ENCODE data around the gene SCAMP1.

Gene SCAMP1

GRCh38 chr5:78476795-78477194 is 116.4 kb downstream of the SCAMP1 start:
- Histone ChIP-seq H3K9ac (ENCODE audit: low read length) (no peak overlapping the region), H3K9me3 (ENCODE audit: control insufficient read depth, low read length) (no peaks in the 10 kb centered on the region), H3K27me3 (replicated peaks; ENCODE audit: control insufficient read depth, insufficient read depth, low read length) (no peaks in the 10 kb centered on the region), H3K36me3 (ENCODE audit: control insufficient read depth, insufficient read depth, low read length, severe bottlenecking) (no peaks in the 10 kb centered on the region), H3K4me1 (ENCODE audit: control insufficient read depth, insufficient read depth, low read length) (no peaks in the 10 kb centered on the region), H3K4me3 (ENCODE audit: low read length) (no peak overlapping the region)
- no peak for DNase-seq (ENCODE audit: low read depth)

DNA sequence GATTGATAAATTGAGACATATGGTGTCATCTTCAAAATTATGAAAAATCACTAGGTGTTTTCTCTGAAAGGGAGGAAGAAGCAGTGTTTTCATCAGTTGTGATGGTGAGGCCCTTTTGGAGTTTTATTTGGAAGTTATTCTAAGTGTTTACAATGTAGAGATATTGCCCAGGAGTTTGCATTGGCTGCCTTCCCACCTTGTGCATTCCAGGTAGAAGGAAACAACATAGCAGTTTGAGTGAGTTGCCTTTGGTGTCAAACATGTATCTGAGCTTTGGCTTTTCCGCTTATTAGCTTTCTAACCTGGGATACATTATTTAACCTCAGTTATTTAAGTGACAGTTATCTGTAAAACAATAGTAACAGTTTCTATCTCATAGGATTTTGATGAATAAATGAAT is 122.5 kb downstream of the SCAMP1 start:
- H3K36me3 ChIP-seq (ENCODE audit: control insufficient read depth, insufficient read depth, low read length, severe bottlenecking), result peaks cover 14% of the 10 kb centered on the region

GRCh38 chr5:78483809-78484521 is 123.5 kb downstream of the SCAMP1 start:
- Histone ChIP-seq H3K9me3 (ENCODE audit: control insufficient read depth, low read length) (no peaks in the 10 kb centered on the region), H3K9ac (ENCODE audit: low read length) (no peak overlapping the region), H3K36me3 (ENCODE audit: control insufficient read depth, insufficient read depth, low read length, severe bottlenecking) (peaks cover 24% of the 10 kb centered on the region), H3K27me3 (replicated peaks; ENCODE audit: control insufficient read depth, insufficient read depth, low read length) (no peaks in the 10 kb centered on the region), H3K4me3 (ENCODE audit: low read length) (no peak overlapping the region), H3K4me1 (ENCODE audit: control insufficient read depth, insufficient read depth, low read length) (peaks cover 22% of the 10 kb centered on the region)
- peak; percentile 29 for DNase-seq (ENCODE audit: low read depth)

More for the DNA sequence above, 122.5 kb downstream of the SCAMP1 start:
- Histone ChIP-seq H3K27me3 (replicated peaks; ENCODE audit: control insufficient read depth, insufficient read depth, low read length) (no peaks in the 10 kb centered on the region), H3K4me3 (ENCODE audit: low read length) (no peak overlapping the region), H3K4me1 (ENCODE audit: control insufficient read depth, insufficient read depth, low read length) (peaks cover 13% of the 10 kb centered on the region), H3K9me3 (ENCODE audit: control insufficient read depth, low read length) (no peaks in the 10 kb centered on the region), H3K9ac (ENCODE audit: low read length) (no peak overlapping the region)
- no peak for DNase-seq (ENCODE audit: low read depth)

- H3K27me3 ChIP-seq (replicated peaks; ENCODE audit: control insufficient read depth, insufficient read depth, low read length), result no peaks in the 10 kb centered on the region
- no peak overlapping the region for H3K9ac ChIP-seq (ENCODE audit: low read length)
- no peaks in the 10 kb centered on the region for H3K9me3 ChIP-seq (ENCODE audit: control insufficient read depth, low read length)
- peaks cover 22% of the 10 kb centered on the region for H3K4me1 ChIP-seq (ENCODE audit: control insufficient read depth, insufficient read depth, low read length)
- H3K36me3 ChIP-seq (ENCODE audit: control insufficient read depth, insufficient read depth, low read length, severe bottlenecking), result peaks cover 32% of the 10 kb centered on the region
- DNase-seq (ENCODE audit: low read depth), result no peak
- no peak overlapping the region for H3K4me3 ChIP-seq (ENCODE audit: low read length)
Measured at GRCh38 chr5:78486218-78486617, 125.8 kb downstream of the SCAMP1 start.

DNA sequence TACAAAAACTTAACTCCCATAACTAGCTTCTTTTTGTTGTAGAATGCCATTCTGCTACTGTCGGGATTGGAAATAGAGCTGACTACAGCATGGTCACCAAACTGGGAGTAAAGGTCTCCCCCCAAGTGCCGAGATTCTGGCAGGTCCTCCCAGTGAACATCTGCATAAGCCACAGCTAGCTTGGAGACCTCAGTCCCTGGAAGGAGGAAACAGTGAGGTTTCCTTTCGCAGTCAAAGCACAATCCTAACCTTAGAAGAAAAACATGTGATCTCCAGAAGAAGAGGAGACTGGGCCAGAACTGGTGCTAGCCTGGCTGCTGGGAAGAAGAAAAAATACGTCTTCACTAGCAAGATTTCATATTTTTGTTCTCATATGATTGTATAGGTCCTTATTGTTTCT is 127.4 kb downstream of the SCAMP1 start:
- H3K4me3 ChIP-seq (ENCODE audit: low read length), result no peak overlapping the region
- H3K4me1 ChIP-seq (ENCODE audit: control insufficient read depth, insufficient read depth, low read length), result peaks cover 22% of the 10 kb centered on the region
- no peak overlapping the region for H3K9ac ChIP-seq (ENCODE audit: low read length)
- H3K9me3 ChIP-seq (ENCODE audit: control insufficient read depth, low read length), result no peaks in the 10 kb centered on the region
- H3K27me3 ChIP-seq (replicated peaks; ENCODE audit: control insufficient read depth, insufficient read depth, low read length), result no peaks in the 10 kb centered on the region
- H3K36me3 ChIP-seq (ENCODE audit: control insufficient read depth, insufficient read depth, low read length, severe bottlenecking), result peaks cover 32% of the 10 kb centered on the region
- DNase-seq (ENCODE audit: low read depth), result no peak

DNA sequence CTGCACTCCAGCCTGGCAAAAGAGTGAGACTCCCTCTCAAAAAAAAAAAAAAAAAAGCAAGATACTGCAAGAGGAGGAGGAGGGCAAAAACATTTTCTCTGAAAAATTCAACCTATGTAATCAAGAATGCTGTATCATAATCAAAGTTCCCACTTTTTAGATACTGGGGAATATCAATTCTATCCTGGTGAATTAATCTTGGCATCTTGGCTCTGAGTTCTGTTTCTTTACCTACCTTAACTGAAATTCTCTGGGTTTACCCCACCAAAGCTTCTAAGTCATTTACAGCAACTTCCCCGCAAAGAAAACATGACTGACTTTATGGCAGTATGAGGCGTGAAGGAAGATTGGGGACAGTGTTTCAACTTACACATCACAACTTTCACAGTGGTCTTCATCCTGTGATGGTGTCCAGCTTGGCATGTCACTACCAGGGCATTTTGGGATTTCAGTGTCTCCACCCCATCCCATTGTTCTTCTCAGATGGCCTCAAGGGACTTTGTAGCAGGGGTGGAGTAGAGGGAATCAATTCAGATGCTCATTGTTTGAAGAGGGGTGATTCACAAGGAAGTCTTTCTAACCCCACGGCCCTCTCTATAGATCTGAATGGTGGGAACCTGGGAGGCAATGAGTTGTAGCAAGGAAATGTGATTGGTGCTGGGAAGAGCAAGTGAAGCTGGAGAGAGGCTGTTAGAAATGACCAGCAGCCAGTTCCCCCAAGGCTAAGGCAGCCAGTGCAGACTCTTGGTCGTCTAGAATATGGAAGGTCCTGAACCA is 130.5 kb downstream of the SCAMP1 start:
- H3K4me3 ChIP-seq (ENCODE audit: low read length), result no peak overlapping the region
- peak; percentile 68 for DNase-seq (ENCODE audit: low read depth)
- peaks cover 13% of the 10 kb centered on the region for H3K4me1 ChIP-seq (ENCODE audit: control insufficient read depth, insufficient read depth, low read length)
- no peaks in the 10 kb centered on the region for H3K27me3 ChIP-seq (replicated peaks; ENCODE audit: control insufficient read depth, insufficient read depth, low read length)
- no peaks in the 10 kb centered on the region for H3K9me3 ChIP-seq (ENCODE audit: control insufficient read depth, low read length)
- H3K36me3 ChIP-seq (ENCODE audit: control insufficient read depth, insufficient read depth, low read length, severe bottlenecking), result peaks cover 41% of the 10 kb centered on the region
- no peak overlapping the region for H3K9ac ChIP-seq (ENCODE audit: low read length)

GRCh38 chr5:78492224-78492623 is 131.8 kb downstream of the SCAMP1 start:
- H3K36me3 ChIP-seq (ENCODE audit: control insufficient read depth, insufficient read depth, low read length, severe bottlenecking), result peaks cover 34% of the 10 kb centered on the region

DNA sequence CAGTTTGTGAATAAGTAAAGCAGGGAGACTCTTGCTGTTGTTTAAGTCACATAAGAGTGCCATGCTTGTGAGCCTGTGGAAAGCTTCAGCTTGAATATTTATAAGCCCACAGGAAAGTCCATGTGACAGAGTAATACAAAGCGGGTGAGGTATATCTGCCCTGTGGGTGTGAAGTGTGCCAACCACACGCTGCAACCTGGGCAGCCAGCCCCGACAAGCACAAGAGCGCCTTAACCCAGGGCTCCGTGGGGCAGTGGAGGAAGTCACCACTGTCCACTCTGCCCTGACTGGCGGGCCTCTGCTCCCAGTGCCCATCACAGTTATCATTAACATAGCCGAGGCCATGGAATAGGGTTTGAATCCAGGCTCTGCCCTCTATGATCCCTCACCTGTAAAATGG is 132.2 kb downstream of the SCAMP1 start:
- peaks cover 30% of the 10 kb centered on the region for H3K36me3 ChIP-seq (ENCODE audit: control insufficient read depth, insufficient read depth, low read length, severe bottlenecking)
- no peaks in the 10 kb centered on the region for H3K27me3 ChIP-seq (replicated peaks; ENCODE audit: control insufficient read depth, insufficient read depth, low read length)
- no peak for DNase-seq (ENCODE audit: low read depth)
- H3K9ac ChIP-seq (ENCODE audit: low read length), result no peak overlapping the region
- no peaks in the 10 kb centered on the region for H3K9me3 ChIP-seq (ENCODE audit: control insufficient read depth, low read length)
- peaks cover 26% of the 10 kb centered on the region for H3K4me1 ChIP-seq (ENCODE audit: control insufficient read depth, insufficient read depth, low read length)
- no peak overlapping the region for H3K4me3 ChIP-seq (ENCODE audit: low read length)

More at GRCh38 chr5:78492224-78492623, 131.8 kb downstream of the SCAMP1 start:
- Histone ChIP-seq H3K9me3 (ENCODE audit: control insufficient read depth, low read length) (no peaks in the 10 kb centered on the region), H3K4me3 (ENCODE audit: low read length) (no peak overlapping the region), H3K9ac (ENCODE audit: low read length) (no peak overlapping the region), H3K27me3 (replicated peaks; ENCODE audit: control insufficient read depth, insufficient read depth, low read length) (no peaks in the 10 kb centered on the region), H3K4me1 (ENCODE audit: control insufficient read depth, insufficient read depth, low read length) (peaks cover 23% of the 10 kb centered on the region)
- no peak for DNase-seq (ENCODE audit: low read depth)

- Histone ChIP-seq H3K4me3 (ENCODE audit: low read length) (no peak overlapping the region), H3K4me1 (ENCODE audit: control insufficient read depth, insufficient read depth, low read length) (peaks cover 28% of the 10 kb centered on the region), H3K36me3 (ENCODE audit: control insufficient read depth, insufficient read depth, low read length, severe bottlenecking) (peaks cover 9% of the 10 kb centered on the region), H3K9ac (ENCODE audit: low read length) (no peak overlapping the region), H3K27me3 (replicated peaks; ENCODE audit: control insufficient read depth, insufficient read depth, low read length) (no peaks in the 10 kb centered on the region), H3K9me3 (ENCODE audit: control insufficient read depth, low read length) (no peaks in the 10 kb centered on the region)
- DNase-seq (ENCODE audit: low read depth), result no peak
Measured at GRCh38 chr5:78495800-78496199, 135.4 kb downstream of the SCAMP1 start.

DNA sequence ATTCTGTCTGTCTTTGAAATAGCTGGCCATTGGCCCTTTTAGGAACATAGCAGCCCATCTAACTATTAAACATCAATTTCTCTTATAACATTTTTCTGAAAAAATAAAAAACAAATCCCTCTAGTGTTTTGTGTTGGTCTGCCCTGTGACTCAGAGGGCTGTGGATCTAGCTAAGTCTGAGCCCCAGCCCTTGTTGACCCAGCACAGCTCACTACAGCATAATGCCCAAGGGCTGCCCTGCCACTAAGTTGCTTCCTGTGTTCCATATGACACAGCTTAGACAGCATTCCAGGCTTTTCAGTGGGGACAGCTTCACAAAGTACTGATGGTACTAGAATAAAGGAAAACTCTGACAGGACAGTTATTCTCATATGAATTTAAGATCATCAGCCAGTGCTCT is 136.0 kb downstream of the SCAMP1 start:
- peak; percentile 61 for DNase-seq (ENCODE audit: low read depth)
- H3K27me3 ChIP-seq (replicated peaks; ENCODE audit: control insufficient read depth, insufficient read depth, low read length), result no peaks in the 10 kb centered on the region
- peaks cover 9% of the 10 kb centered on the region for H3K36me3 ChIP-seq (ENCODE audit: control insufficient read depth, insufficient read depth, low read length, severe bottlenecking)
- peaks cover 34% of the 10 kb centered on the region for H3K4me1 ChIP-seq (ENCODE audit: control insufficient read depth, insufficient read depth, low read length)
- H3K9ac ChIP-seq (ENCODE audit: low read length), result no peak overlapping the region
- no peak overlapping the region for H3K4me3 ChIP-seq (ENCODE audit: low read length)
- H3K9me3 ChIP-seq (ENCODE audit: control insufficient read depth, low read length), result no peaks in the 10 kb centered on the region

DNA sequence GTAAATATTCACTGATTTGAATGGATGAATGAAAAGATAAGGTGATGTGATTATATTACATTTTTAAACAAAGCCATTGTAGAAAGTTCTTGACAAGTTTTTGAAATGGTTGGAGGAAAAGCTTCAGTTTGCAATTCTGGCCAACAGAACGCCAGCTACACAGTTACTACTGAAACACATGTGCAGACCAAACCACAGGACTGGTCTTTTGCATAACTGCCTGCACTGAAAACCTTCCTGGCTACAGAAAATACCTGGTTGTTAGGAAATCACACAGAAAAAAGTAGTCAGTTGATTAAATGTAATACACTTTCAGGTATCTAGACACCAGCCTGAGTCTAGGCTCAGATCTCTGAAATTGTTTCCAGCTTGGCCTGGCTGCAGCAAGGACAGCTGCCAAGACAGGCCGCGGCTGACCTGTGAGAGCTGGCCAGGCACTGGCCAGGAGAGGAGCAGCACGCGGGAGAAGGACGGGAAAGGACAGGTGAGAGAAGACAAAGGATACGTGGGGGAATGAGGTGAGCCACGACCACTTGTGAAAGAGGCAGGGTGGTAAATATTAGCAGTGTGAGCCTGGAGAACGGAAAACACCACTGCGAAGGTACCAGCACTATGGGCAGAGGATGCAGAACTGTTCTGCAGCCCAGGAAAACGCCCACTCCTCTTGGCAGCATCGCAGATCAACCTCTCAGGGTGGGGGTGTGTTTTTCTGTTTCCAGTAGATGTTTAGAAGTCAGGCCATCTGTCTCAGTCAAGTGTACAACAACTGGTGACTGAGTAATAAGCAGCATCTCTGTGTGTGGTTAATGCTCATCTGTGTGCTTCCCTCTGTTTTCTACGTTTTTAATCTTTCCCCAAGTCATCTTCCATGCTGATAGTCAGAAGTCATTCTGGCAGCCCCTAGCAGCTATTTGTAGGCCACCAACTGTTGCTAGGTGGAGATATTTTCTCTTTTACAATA is 137.4 kb downstream of the SCAMP1 start:
- DNase-seq (ENCODE audit: low read depth), result no peak
- H3K27me3 ChIP-seq (replicated peaks; ENCODE audit: control insufficient read depth, insufficient read depth, low read length), result no peaks in the 10 kb centered on the region
- H3K4me1 ChIP-seq (ENCODE audit: control insufficient read depth, insufficient read depth, low read length), result peaks cover 47% of the 10 kb centered on the region
- no peak overlapping the region for H3K4me3 ChIP-seq (ENCODE audit: low read length)
- H3K36me3 ChIP-seq (ENCODE audit: control insufficient read depth, insufficient read depth, low read length, severe bottlenecking), result peaks cover 9% of the 10 kb centered on the region
- H3K9ac ChIP-seq (ENCODE audit: low read length), result no peak overlapping the region
- no peaks in the 10 kb centered on the region for H3K9me3 ChIP-seq (ENCODE audit: control insufficient read depth, low read length)

All from adipocyte (in vitro differentiated cells).